Islet precursor cell (in vitro differentiated cells): ENCODE data around the gene EDN2.

Experiments
- DNase-seq: peaks from one replicate; pipeline ENCODE4 v3.0.0-alpha.2; 2018

EDN2 gene

GRCh38 chr1:41435570-41436178 is 48.8 kb downstream of the EDN2 start:
- DNase-seq: peak; percentile 100

GRCh38 chr1:41434748-41435449 is 49.6 kb downstream of the EDN2 start:
- DNase-seq: no peak

- no peak for DNase-seq
These were observed 50.2 kb downstream of the EDN2 start for GRCh38 chr1:41434306-41434705.

- DNase-seq: no peak
These were observed 51.0 kb downstream of the EDN2 start for GRCh38 chr1:41433501-41433900.

- DNase-seq: peak; percentile 98
These were observed 51.8 kb downstream of the EDN2 start for GRCh38 chr1:41432481-41433280.

- no peak for DNase-seq
These were observed 52.8 kb downstream of the EDN2 start for GRCh38 chr1:41431490-41432350.

GRCh38 chr1:41430582-41430981 is 53.9 kb downstream of the EDN2 start:
- DNase-seq: no peak

- DNase-seq: no peak
These were observed 54.4 kb downstream of the EDN2 start for GRCh38 chr1:41430069-41430468.

- no peak for DNase-seq
These were observed 54.8 kb downstream of the EDN2 start for GRCh38 chr1:41429641-41430035.
